Testis (tissue), 3 donors: ENCODE data around the gene POLH. TPM values are rescaled to one million over a fixed set of nuclear protein-coding genes. Genes with fewer than 3 reads are reported as not detected.
"Not testable (repeated sequence)": the region's sequence is repeated elsewhere in the genome, so short reads cannot be mapped to it uniquely, and the experiment has no call there.

Source experiments
- DNase-seq: peaks from one replicate; pipeline ENCODE4 v3.0.0-alpha.2; 2019
- H3K27ac ChIP-seq, 2 donors: fragments of 200-600 bp; sonication (generic); one replicate each; pipeline ENCODE4 v1.5.1; 2019
- H3K27me3 ChIP-seq: fragments of 200-600 bp; sonication (generic); one replicate; pipeline ENCODE4 v1.5.1; 2019
- H3K36me3 ChIP-seq: fragments of 200-600 bp; sonication (generic); one replicate; pipeline ENCODE4 v1.5.1; 2017; ENCODE audit warnings: low read depth; ENCODE audit errors: missing control alignments
- H3K4me1 ChIP-seq: fragments of 200-600 bp; sonication (generic); one replicate; pipeline ENCODE4 v1.5.1; 2019
- H3K4me3 ChIP-seq, 2 donors: fragments of 200-600 bp; sonication (generic); one replicate each; pipeline ENCODE4 v1.5.1; 2017 to 2019
- H3K9me3 ChIP-seq: fragments of 200-600 bp; sonication (generic); one replicate; pipeline ENCODE4 v1.5.1; 2017
- POLR2A ChIP-seq: fragments of 450-650 bp; IDR thresholded peaks from one replicate; pipeline ENCODE4 v1.6.1; 2017; ENCODE audit warnings: antibody characterized with exemption, mild to moderate bottlenecking, moderate library complexity
- WGBS, 2 donors: methylation state at CpG; one replicate each; pipeline ENCODE4 v1.1.5; 2018; 5-methylcytosine and 5-hydroxymethylcytosine counted together
- intact Hi-C: fragments of 100-400 bp; cut with DNase I; formaldehyde crosslinking; loops from one replicate; pipeline ENCODE4 v1.15.1; 2023; ENCODE audit warnings: low total_unique reads
- polyA plus RNA-seq: library from polyadenylated mRNA; stranded (reverse); fragments of 350-450 nt; fragmentation: Illumina TruSeq; extraction: RNeasy Lipid Tissue Mini Kit (QIAGEN cat#74804); gene quantifications from one replicate; pipeline ENCODE4 v1.2.3, GENCODE V29; 2014; ENCODE audit warnings: low read depth, low replicate concordance; ENCODE audit not compliant: insufficient read depth
- total RNA-seq, 2 donors: library from RNA; depleted of rRNA; stranded (reverse); fragments of >200 nt; gene quantifications; one replicate each; pipeline ENCODE4 v1.2.3, GENCODE V29; 2016
- TF ChIP-seq, protein P1 (sequence below), 3 experiments: fragments of 450-650 bp in 2 of 3; fragments of 200-600 bp in 1 of 3; sonication (generic) in 1 of 3; IDR thresholded peaks; one replicate each; pipeline ENCODE4 v1.5.1; 2016 to 2019; ENCODE audit warnings: antibody characterized with exemption in 3 of 3, mild to moderate bottlenecking in 2 of 3, moderate library complexity in 1 of 3

Gene POLH
- total and polyA plus RNA-seq, 3 donors from 2014 or later = 11.7 to 29.5 (median 18.3) TPM

- TF ChIP-seq, protein P1, sequence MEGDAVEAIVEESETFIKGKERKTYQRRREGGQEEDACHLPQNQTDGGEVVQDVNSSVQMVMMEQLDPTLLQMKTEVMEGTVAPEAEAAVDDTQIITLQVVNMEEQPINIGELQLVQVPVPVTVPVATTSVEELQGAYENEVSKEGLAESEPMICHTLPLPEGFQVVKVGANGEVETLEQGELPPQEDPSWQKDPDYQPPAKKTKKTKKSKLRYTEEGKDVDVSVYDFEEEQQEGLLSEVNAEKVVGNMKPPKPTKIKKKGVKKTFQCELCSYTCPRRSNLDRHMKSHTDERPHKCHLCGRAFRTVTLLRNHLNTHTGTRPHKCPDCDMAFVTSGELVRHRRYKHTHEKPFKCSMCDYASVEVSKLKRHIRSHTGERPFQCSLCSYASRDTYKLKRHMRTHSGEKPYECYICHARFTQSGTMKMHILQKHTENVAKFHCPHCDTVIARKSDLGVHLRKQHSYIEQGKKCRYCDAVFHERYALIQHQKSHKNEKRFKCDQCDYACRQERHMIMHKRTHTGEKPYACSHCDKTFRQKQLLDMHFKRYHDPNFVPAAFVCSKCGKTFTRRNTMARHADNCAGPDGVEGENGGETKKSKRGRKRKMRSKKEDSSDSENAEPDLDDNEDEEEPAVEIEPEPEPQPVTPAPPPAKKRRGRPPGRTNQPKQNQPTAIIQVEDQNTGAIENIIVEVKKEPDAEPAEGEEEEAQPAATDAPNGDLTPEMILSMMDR (IDR thresholded peaks at IDR 0.05) = no peak
- TF ChIP-seq POLR2A = no peak
- intact Hi-C loops = no loop called here
- H3K4me3 ChIP-seq = peak overlapping the region; percentile 98 to 99
- H3K36me3 ChIP-seq = no peaks in the 10 kb centered on the region
- peak; percentile 61 for DNase-seq
- no peaks in the 10 kb centered on the region for H3K9me3 ChIP-seq
- 0 to 1% methylated on average over 24 to 25 of the region's 25 CpGs for WGBS, 2 donors
- peak overlapping the region; percentile 88 to 96 for H3K27ac ChIP-seq
- peaks cover 18% of the 10 kb centered on the region for H3K4me1 ChIP-seq
- H3K27me3 ChIP-seq = no peaks in the 10 kb centered on the region
These were observed 52.6 kb downstream of the POLH start for GRCh38 chr6:43628393-43629103.

DNA sequence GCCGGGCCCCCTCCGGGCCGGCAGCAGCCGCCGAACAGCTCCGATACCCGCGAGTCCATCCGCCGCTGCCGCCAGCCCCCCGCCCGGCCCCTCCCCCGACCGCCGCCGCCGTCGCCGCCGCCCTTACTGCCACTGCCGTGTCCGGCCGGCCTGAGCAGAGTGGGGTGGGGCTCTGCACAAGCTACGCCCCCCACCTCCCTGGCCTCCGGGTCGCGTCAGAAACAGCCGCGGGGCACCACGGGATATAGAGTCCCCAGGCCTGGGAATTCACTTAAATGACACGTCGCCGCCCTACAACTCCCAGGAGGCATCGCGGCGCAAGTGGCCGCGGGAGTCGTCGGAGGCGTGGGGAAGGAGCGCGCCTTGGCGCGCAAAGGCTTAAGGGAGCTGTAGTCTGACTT lies 53.1 kb downstream of the POLH start, which contains the start of gene GTPBP2:
Gene GTPBP2 (minus strand): TSS at position 161 of the 401 bp plus-strand sequence. CDS start 102 bp downstream, at position 59.
- WGBS, 2 donors = 1 to 3% methylated on average over 8 to 33 of the region's 46 CpGs
- intact Hi-C loops = no loop called here

DNA sequence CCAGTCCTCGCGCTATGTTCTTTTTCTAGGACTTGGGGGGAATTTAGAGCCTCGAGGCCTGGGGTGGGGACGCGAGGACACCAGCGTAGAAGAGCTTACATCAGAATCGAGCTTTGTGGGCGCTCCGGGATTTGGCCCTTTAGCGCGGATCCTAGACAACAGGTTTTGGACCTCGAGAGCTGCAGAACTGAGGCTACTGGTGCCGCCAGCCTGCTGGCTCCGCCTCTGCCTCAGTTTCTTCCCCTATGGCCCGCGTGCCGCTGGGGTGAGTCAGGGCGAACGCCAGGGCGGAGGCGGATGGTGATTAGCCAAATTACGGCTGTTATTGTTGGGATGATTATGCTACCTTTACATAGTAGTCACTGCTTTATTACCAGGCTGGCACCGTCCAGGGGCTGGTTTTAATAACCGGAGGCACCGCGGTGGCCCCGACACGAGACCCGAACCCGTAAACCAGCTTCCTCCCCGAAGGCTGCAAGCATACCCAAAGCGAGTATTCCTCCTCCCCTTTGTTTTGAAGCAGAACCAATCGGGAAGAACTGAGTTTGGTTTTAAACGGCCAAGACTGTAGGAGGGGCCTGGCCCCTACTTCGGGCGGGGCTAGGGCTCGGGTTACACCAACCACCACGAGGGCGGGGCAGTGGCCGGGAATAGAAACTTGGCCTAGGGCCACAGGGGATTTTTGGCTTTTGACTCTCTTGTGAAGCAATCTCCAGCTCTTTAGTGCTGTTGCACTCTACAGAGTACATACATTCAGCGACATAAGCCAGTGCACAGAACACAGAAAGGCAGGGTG lies 53.7 kb downstream of the POLH start:
- H3K36me3 ChIP-seq = no peaks in the 10 kb centered on the region
- H3K27me3 ChIP-seq = no peaks in the 10 kb centered on the region
- TF ChIP-seq, protein P1 (IDR thresholded peaks at IDR 0.05) = no peak
- no peak for TF ChIP-seq POLR2A
- 0 to 1% methylated on average over 21 to 41 of the region's 41 CpGs for WGBS, 2 donors
- H3K9me3 ChIP-seq = no peaks in the 10 kb centered on the region
- H3K4me3 ChIP-seq = peak overlapping the region; percentile 98 to 99
- peaks cover 18% of the 10 kb centered on the region for H3K4me1 ChIP-seq
- DNase-seq = peak; percentile 96
- peak overlapping the region; percentile 88 to 96 for H3K27ac ChIP-seq
- intact Hi-C loops = no loop called here

More for the DNA sequence above, 53.1 kb downstream of the POLH start, which contains the start of gene GTPBP2:
- H3K4me1 ChIP-seq = peaks cover 18% of the 10 kb centered on the region
- H3K36me3 ChIP-seq = no peaks in the 10 kb centered on the region
- peak within 1 kb of the TSS; percentile 88 to 96 for H3K27ac ChIP-seq
- peak; percentile 100 for DNase-seq
- no peaks in the 10 kb centered on the region for H3K9me3 ChIP-seq
- H3K27me3 ChIP-seq = no peaks in the 10 kb centered on the region
- H3K4me3 ChIP-seq = peak within 1 kb of the TSS; percentile 98 to 99
- no peak for TF ChIP-seq POLR2A
- TF ChIP-seq, protein P1 (IDR thresholded peaks at IDR 0.05) = no peak

DNA sequence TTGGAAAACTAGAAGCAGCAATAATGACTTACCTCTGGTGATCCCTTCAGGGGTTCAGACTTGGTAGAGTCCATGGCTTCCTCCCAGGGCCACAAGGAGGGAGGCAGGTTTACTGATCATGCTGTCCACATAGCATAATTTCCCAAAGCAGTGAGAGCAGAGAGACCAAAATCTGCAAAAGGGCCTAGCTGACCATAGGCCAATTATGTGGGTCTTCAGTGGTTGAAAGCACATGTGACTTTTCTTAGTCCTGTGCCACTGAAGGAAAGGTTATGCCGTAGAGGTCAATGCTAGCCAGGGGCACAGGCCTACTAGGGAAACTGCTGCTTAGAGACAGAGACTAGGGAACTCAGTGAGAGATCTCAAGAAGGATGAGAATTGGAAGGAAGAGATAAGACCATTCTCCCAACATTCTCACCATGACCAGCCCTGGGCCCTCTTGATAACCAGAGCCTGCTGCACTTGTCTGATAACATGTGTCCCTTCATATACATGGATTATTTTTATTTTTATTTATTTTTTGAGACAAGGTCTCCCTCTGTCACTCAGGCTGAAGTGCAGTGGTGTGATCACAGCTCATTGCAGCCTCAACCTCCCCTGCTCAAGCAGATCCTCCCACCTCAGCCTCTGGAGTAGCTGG lies 55.1 kb downstream of the POLH start:
- intact Hi-C loops = no loop called here
- H3K36me3 ChIP-seq = no peaks in the 10 kb centered on the region
- WGBS, 2 donors = 88% methylated on average over 1 of the region's 1 CpG
- no peak for DNase-seq
- H3K27ac ChIP-seq = no peak overlapping the region
- H3K4me3 ChIP-seq = no peak overlapping the region
- no peaks in the 10 kb centered on the region for H3K9me3 ChIP-seq
- H3K27me3 ChIP-seq = no peaks in the 10 kb centered on the region
- no peak for TF ChIP-seq POLR2A
- TF ChIP-seq, protein P1 (IDR thresholded peaks at IDR 0.05) = no peak
- peaks cover 21% of the 10 kb centered on the region for H3K4me1 ChIP-seq

- H3K4me3 ChIP-seq, H3K9me3 ChIP-seq, H3K27me3 ChIP-seq, DNase-seq, H3K36me3 ChIP-seq, H3K27ac ChIP-seq, intact Hi-C loops: not testable (repeated sequence)
- WGBS, 2 donors = 90 to 92% methylated on average over 7 of the region's 7 CpGs
- H3K4me1 ChIP-seq = peaks cover 18% of the 10 kb centered on the region
These were observed 57.0 kb downstream of the POLH start for GRCh38 chr6:43633002-43633401.
